IMR-90 (cell line): Measurements from ENCODE around the gene CTBP1. TPM values are rescaled to one million over a fixed set of nuclear protein-coding genes. Genes with fewer than 3 reads are reported as not detected.

Experiments
- ATAC-seq: fragments of 200-7000 bp; cut with Tn5 transposase; 2 replicates; pipeline ENCODE4 v1.9.1; 2020; ENCODE audit warnings: low read depth, mild to moderate bottlenecking, moderate library complexity
- BruUV-seq: library from RNA; stranded (reverse); fragments of 400-500 nt; replicated peaks from 2 replicates; lab custom pipeline; 2021; lab: Mats Ljungman, UMichigan
- CTCF ChIA-PET: fragments of 300-600 bp; formaldehyde crosslinking; extraction: SDS; loops from one replicate; lab custom pipeline; 2021; ENCODE audit warnings: antibody characterized with exemption; lab: Yijun Ruan, JAX
- POLR2A ChIA-PET: fragments of 300-600 bp; sonication (Branson Sonifier 250); formaldehyde crosslinking; loops from one replicate; lab custom pipeline; 2022; ENCODE audit warnings: antibody characterized with exemption; ENCODE audit not compliant: unreplicated experiment; lab: Charles Lee
- DNase-seq: peaks from one replicate; pipeline ENCODE4 v3.0.0; 2013
- H2AFZ ChIP-seq: replicated peaks from 2 replicates; pipeline ENCODE3; 2013; ENCODE audit warnings: low read length, mild to moderate bottlenecking; ENCODE audit not compliant: poor library complexity
- H2AK5ac ChIP-seq: 2 replicates; pipeline ENCODE4 v1.6.1; 2013; ENCODE audit warnings: low read depth, low read length, inconsistent platforms
- H2AK9ac ChIP-seq: replicated peaks from 2 replicates; pipeline ENCODE3; 2013; ENCODE audit warnings: mild to moderate bottlenecking, low read depth, low read length, moderate library complexity; ENCODE audit not compliant: poor library complexity
- H2BK120ac ChIP-seq: 2 replicates; pipeline ENCODE4 v1.6.1; 2013; ENCODE audit warnings: low read depth, low read length, inconsistent platforms
- H2BK15ac ChIP-seq: 3 replicates; pipeline ENCODE4 v1.6.1; 2013; ENCODE audit warnings: low read depth, low read length, inconsistent platforms
- H2BK20ac ChIP-seq: 2 replicates; pipeline ENCODE4 v1.6.1; 2013; ENCODE audit warnings: low read depth, mild to moderate bottlenecking, inconsistent platforms, low read length, moderate library complexity
- H2BK5ac ChIP-seq: 2 replicates; pipeline ENCODE4 v1.6.1; 2013; ENCODE audit warnings: mild to moderate bottlenecking, low read depth, low read length, inconsistent platforms; ENCODE audit not compliant: poor library complexity, severe bottlenecking
- H3K14ac ChIP-seq: replicated peaks from 2 replicates; pipeline ENCODE4 v1.6.1; 2013; ENCODE audit warnings: low read depth, low read length, inconsistent platforms
- H3K18ac ChIP-seq: 2 replicates; pipeline ENCODE4 v1.6.1; 2013; ENCODE audit warnings: low read depth, low read length, control low read depth
- H3K23ac ChIP-seq: 2 replicates; pipeline ENCODE4 v1.6.1; 2013; ENCODE audit warnings: low read depth, low read length, inconsistent platforms
- H3K27ac ChIP-seq: 2 replicates; pipeline ENCODE4 v1.5.1; 2013; ENCODE audit warnings: mild to moderate bottlenecking, control low read depth, low read length; ENCODE audit not compliant: insufficient read depth
- H3K27me3 ChIP-seq: 2 replicates; pipeline ENCODE4 v1.6.1; 2013; ENCODE audit warnings: low read length; ENCODE audit not compliant: control insufficient read depth, insufficient read depth
- H3K36me3 ChIP-seq: 2 replicates; pipeline ENCODE4 v1.6.1; 2013; ENCODE audit warnings: low read length, mixed read lengths; ENCODE audit not compliant: control insufficient read depth, insufficient read depth
- H3K4ac ChIP-seq: 2 replicates; pipeline ENCODE4 v1.6.1; 2013; ENCODE audit warnings: low read depth, low read length, inconsistent platforms
- H3K4me1 ChIP-seq: 2 replicates; pipeline ENCODE4 v1.6.1; 2013; ENCODE audit warnings: low read length, mixed read lengths; ENCODE audit not compliant: control insufficient read depth, insufficient read depth
- H3K4me2 ChIP-seq: 2 replicates; pipeline ENCODE4 v1.6.1; 2013; ENCODE audit warnings: low read depth, mild to moderate bottlenecking, control low read depth, low read length, moderate library complexity
- H3K4me3 ChIP-seq: 2 replicates; pipeline ENCODE4 v1.5.1; 2013; ENCODE audit warnings: low read depth, mild to moderate bottlenecking, control low read depth, low read length, moderate library complexity; ENCODE audit not compliant: insufficient read depth
- H3K56ac ChIP-seq: 2 replicates; pipeline ENCODE4 v1.6.1; 2013; ENCODE audit warnings: low read length, inconsistent platforms; ENCODE audit not compliant: insufficient read depth; ENCODE audit errors: extremely low read depth
- H3K79me1 ChIP-seq, 2 experiments: 2 replicates each; pipeline ENCODE4 v1.6.1; 2013; ENCODE audit warnings: low read length in 2 of 2, inconsistent platforms in 1 of 2, low read depth in 1 of 2
- H3K9ac ChIP-seq: 2 replicates; pipeline ENCODE4 v1.6.1; 2013; ENCODE audit warnings: low read depth, low read length, control low read depth
- H3K9me1 ChIP-seq: 2 replicates; pipeline ENCODE4 v1.6.1; 2013; ENCODE audit warnings: low read length, inconsistent platforms; ENCODE audit not compliant: insufficient read depth
- H3K9me3 ChIP-seq: 2 replicates; pipeline ENCODE4 v1.6.1; 2013; ENCODE audit warnings: low read length; ENCODE audit not compliant: control insufficient read depth, insufficient read depth
- H4K20me1 ChIP-seq: 2 replicates; pipeline ENCODE4 v1.6.1; 2013; ENCODE audit warnings: low read length, inconsistent platforms; ENCODE audit not compliant: insufficient read depth
- H4K5ac ChIP-seq: 2 replicates; pipeline ENCODE4 v1.6.1; 2013; ENCODE audit warnings: mild to moderate bottlenecking, low read depth, low read length, control low read depth
- H4K8ac ChIP-seq, 2 experiments: 2 replicates each; pipeline ENCODE4 v1.6.1; 2013; ENCODE audit warnings: low read depth in 2 of 2, low read length in 2 of 2, control low read depth in 1 of 2, inconsistent platforms in 1 of 2
- H4K91ac ChIP-seq: 2 replicates; pipeline ENCODE4 v1.6.1; 2013; ENCODE audit warnings: low read depth, low read length, inconsistent platforms; ENCODE audit not compliant: insufficient read depth
- FOS ChIP-seq: fragments of 150-350 bp; IDR thresholded peaks from 2 replicates; pipeline ENCODE4 v1.6.1; 2016; ENCODE audit warnings: low read depth, low read length
- RAD21 ChIP-seq: IDR thresholded peaks from 2 replicates; pipeline ENCODE4 v1.6.1; 2012; ENCODE audit warnings: low read length, improper control_type of control experiment
- WGBS, 2 experiments: methylation state at CpG; one replicate each; pipeline versions ENCODE4 v1.1.5 to v1.1.7; 2013; ENCODE audit warnings: missing lambda C conversion rate in 2 of 2; ENCODE audit not compliant: insufficient read length in 1 of 2; ENCODE audit errors: extremely low coverage in 2 of 2; 5-methylcytosine and 5-hydroxymethylcytosine counted together
- dilution Hi-C: fragments of 300-500 bp; cut with HindIII; formaldehyde crosslinking; loops from one replicate; pipeline ENCODE4 v1.14.3; 2018; ENCODE audit warnings: low sequenced_read_pairs; ENCODE audit not compliant: unreplicated experiment
- in situ Hi-C: fragments of 300-500 bp; cut with MboI; formaldehyde crosslinking; loops from 3 replicates; pipeline ENCODE4 v1.14.3; 2019; ENCODE audit warnings: low sequenced_read_pairs, inconsistent platforms, mixed read lengths
- intact Hi-C: fragments of 100-400 bp; cut with micrococcal nuclease; formaldehyde crosslinking; loops from 2 replicates; pipeline ENCODE4 v1.10.0; 2022
- polyA plus RNA-seq, 3 experiments: library from polyadenylated mRNA; depleted of rRNA; stranded (reverse); fragments of >200 nt; gene quantifications; 2 replicates each; pipeline ENCODE4 v1.2.3, GENCODE V29; 2012; ENCODE audit warnings: low replicate concordance in 1 of 3
- total RNA-seq: library from RNA; depleted of rRNA; stranded (reverse); fragments of >200 nt; gene quantifications from 2 replicates; pipeline ENCODE4 v1.2.3, GENCODE V29; 2012

The CTBP1 gene
- total and polyA plus RNA-seq, 2 of the 4 experiments (the other 2 are of a cell fraction) = 147 to 212 TPM

DNA sequence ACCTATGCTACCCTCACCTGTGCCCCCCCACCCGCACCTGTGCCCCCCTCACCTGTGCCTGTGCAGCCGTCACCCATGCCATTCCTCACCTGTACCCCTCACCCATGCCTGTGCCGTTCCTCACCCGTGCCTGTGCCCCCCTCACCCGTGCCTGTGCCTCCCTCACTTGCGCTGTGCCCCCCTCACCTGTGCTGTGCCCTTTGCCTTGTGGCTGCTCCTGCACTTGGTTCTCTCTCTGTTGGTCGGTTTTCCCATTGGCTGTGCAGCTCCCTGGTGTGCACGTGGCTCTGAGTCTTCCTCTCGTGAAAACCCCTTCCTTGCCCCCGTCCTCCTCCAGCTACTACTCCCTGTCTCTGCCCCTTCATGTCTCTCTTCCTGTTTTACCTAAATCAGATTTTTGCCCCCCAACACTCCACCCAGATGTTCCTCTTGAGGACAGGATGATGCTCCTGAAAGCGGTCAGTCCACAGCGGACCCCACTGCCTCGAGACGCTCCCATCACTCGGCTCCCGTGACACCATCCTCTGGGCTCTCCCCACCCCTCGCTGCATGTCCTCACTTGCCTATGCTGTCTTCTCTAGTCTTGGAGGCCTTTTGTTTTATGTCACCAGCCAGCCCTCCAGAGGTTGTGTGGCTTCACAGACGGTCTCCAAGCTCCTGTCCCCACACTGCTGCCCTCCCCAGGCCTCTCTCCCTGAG lies 47.5 kb upstream of the CTBP1 start:
- POLR2A ChIA-PET = no interaction called here
- peaks cover 14% of the 10 kb centered on the region; the same call in 1 of the 2 replicates for H3K9me1 ChIP-seq
- H3K4me3 ChIP-seq = no peak overlapping the region
- peaks cover 2% of the 10 kb centered on the region for H3K4me1 ChIP-seq
- no peak for ATAC-seq
- no peak overlapping the region for H4K5ac ChIP-seq
- no peak overlapping the region for H3K4me2 ChIP-seq
- H3K36me3 ChIP-seq = peaks cover 28% of the 10 kb centered on the region; the same call in 1 of the 2 replicates
- no peak overlapping the region for H3K9ac ChIP-seq
- H3K27me3 ChIP-seq = no peaks in the 10 kb centered on the region
- no peak overlapping the region for H3K4ac ChIP-seq
- in situ Hi-C loops = no loop called here
- H2AK5ac ChIP-seq = no peak overlapping the region
- no peak overlapping the region for H3K56ac ChIP-seq
- no peak overlapping the region for H2BK20ac ChIP-seq
- H2BK5ac ChIP-seq = no peak overlapping the region
- H3K27ac ChIP-seq = no peak overlapping the region
- H4K8ac ChIP-seq = no peak overlapping the region
- TF ChIP-seq RAD21 (no peak), FOS (no peak)
- H3K18ac ChIP-seq = no peak overlapping the region
- WGBS, 2 experiments = 96% methylated on average over 5 of the region's 18 CpGs; no CpG with 5 or more reads in 1 of the 2 experiments
- no peak overlapping the region for H2AFZ ChIP-seq
- DNase-seq = no peak
- peak overlapping the region; percentile 28 for H2AK9ac ChIP-seq
- no peak overlapping the region for H2BK15ac ChIP-seq
- BruUV-seq = no TSS peak
- no peak overlapping the region for H4K91ac ChIP-seq
- CTCF ChIA-PET = no interaction called here
- peaks cover 8 to 69% of the 10 kb centered on the region in 2 experiments for H3K79me1 ChIP-seq
- H3K23ac ChIP-seq = no peak overlapping the region
- no peaks in the 10 kb centered on the region for H3K9me3 ChIP-seq
- dilution Hi-C loops = no loop called here
- H3K14ac ChIP-seq = no peak overlapping the region
- no peak overlapping the region for H2BK120ac ChIP-seq
- H4K20me1 ChIP-seq = peaks cover 95% of the 10 kb centered on the region
- intact Hi-C loops = no loop called here
